HG02870 (cell line): Measurements from ENCODE around the gene SLC16A13.
"Not testable (repeated sequence)": the region's sequence is repeated elsewhere in the genome, so short reads cannot be mapped to it uniquely, and the experiment has no call there.

Experiments
- ATAC-seq: cut with Tn5 transposase; IDR thresholded peaks from one replicate; pipeline ENCODE4 v1.9.1; 2021; ENCODE audit warnings: mild to moderate bottlenecking, moderate library complexity; ENCODE audit not compliant: unreplicated experiment

SLC16A13 gene, protein sequence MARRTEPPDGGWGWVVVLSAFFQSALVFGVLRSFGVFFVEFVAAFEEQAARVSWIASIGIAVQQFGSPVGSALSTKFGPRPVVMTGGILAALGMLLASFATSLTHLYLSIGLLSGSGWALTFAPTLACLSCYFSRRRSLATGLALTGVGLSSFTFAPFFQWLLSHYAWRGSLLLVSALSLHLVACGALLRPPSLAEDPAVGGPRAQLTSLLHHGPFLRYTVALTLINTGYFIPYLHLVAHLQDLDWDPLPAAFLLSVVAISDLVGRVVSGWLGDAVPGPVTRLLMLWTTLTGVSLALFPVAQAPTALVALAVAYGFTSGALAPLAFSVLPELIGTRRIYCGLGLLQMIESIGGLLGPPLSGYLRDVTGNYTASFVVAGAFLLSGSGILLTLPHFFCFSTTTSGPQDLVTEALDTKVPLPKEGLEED

DNA sequence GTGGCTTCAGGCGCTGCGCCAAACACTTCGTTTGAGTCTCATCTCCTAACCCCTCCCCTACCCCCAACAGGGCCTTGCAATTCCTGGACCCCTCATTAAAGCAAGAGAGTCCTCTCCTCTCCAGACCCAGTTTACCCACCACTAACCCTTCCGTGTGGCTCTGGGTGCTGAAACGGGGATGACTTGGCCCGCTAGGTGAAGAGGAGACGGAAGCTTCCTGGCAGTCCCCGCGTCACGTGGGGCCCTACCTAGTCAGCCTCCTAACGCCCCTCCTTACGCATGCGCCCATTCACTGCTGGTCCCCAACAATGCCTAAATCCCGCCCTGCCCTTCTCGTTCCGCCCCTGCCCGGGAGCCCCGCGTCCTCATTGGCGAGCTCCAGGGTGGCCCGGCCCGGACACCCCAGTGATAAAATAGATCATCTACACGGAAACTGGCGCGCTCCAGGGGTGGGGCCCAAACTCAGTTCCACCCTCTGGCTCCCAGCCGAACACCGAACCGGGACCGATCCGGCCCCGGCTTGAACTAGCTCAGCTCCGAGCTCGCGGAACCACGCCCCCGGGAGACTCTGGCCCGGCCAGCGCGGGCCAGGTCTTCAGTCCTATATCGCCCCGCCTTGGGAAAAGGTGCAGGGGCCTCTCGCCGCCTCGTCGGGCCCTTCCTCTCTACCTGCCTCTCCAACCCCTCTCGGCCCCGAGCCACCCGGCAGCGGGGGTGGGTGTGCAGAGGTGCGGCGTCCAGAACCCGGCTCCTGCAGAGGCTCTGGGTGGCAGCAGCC, at the start of gene SLC16A13:
TSS of gene SLC16A13 (plus strand) at position 425 of the 778 bp plus-strand sequence. CDS start 368 bp downstream, outside the sequence.
- ATAC-seq = peak; percentile 93

DNA sequence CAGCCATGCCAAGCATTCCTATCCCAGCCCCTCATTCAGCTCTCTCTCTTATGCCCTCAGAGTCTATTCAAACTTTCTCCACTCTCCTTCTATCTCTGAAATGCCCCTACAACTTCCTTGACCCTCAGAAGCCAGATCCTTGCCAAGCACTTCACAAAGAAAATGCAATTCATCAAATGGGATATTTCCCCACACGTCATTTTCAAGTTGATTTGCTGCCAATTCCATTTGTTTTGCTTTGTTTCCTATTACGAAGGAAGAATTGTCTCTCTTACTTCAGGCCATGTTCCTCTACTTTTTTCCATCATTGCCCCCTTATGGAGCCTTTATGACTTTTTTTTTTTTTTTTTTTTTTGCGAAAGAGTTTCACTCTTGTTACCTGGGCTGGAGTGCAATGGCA, 49.1 kb upstream of the SLC16A13 start:
- ATAC-seq = no peak

DNA sequence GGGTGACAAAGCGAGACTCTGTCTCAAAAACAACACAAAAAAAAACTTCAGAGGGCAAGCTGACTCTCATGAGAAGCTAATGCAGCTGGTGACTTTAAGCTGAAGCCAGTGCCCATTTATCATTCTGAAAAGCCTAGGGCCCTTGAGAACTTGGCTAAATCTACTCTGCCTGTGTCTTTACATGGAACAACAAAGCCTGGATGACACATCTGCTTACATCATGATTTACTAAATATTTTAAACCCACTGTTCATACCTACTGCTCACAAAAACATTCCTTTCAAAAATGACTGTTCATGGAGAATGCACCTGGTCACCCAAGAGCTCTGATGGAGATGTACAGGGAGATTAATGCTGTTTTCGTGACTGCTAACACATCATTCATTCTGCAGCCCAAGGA, 46.0 kb upstream of the SLC16A13 start:
- no peak for ATAC-seq

DNA sequence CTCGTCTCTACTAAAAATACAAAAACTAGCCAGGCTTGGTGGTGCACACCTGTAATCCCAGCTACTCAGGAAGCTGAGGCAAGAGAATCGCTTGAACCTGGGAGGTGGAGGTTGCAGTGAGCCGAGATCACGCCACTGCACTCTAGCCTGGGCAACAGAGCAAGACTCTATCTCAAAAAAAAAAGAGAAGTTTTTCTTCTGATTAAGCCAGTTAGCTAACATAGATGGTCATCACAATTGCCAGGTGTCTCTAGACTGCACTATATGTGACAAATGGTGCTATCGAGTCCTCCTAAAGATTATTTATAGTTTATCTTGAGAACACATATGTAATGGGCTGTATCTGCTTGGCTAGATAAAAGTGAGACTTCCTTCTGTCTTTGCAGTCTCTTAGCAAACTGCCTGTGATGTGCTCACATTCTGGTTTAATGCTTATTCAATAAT, 42.2 kb upstream of the SLC16A13 start:
- ATAC-seq = not testable (repeated sequence)

DNA sequence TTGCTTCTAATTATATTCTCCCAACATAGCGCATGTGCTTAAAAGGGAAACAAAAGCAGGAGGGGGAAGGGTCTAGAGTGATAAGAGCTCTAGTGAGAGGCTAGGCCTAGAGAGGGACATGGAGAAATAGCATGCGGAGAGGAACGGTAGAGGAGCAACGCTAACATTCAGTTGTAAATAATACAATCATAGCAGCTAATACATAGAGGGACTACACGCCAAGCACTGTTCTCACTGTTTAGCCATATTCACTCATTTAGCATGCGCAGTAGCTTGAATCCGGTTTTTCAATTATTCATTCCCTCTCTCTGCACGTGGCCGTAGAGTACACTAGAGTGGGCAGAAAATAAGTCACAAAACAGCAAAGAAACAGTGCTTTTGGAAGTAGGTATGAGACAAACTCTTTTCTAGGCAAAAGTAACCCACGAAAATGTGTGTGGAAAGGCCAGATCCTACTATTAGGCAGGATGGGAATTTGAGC, 41.7 kb upstream of the SLC16A13 start:
- ATAC-seq = no peak

DNA sequence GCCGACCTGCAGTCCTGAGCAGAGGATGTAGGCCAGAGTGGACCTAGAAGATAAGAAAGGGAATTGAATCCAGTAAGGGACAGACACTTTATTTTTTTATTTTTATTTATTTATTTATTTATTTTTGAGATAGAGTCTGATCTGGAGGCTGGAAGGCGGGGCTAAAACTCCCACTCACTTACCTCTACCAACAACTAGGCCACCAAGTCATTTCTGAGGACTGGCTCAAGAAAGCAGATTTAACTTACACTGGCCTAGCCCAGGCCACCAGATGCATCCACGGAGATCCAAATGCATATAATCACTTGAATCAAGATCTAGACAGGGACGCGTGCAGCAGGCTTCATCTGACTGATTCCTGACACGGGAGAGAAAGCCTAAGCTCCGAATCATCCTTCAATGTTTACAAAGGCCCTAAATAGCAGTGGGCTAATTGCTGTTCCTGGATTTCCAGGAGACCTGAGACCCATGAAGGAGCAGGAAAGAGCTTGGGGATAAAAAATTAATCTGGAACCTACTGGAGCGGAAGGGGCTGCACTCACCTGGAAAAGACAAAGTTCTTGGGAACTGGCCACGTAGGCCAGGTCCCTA, 41.1 kb upstream of the SLC16A13 start:
- ATAC-seq = no peak

DNA sequence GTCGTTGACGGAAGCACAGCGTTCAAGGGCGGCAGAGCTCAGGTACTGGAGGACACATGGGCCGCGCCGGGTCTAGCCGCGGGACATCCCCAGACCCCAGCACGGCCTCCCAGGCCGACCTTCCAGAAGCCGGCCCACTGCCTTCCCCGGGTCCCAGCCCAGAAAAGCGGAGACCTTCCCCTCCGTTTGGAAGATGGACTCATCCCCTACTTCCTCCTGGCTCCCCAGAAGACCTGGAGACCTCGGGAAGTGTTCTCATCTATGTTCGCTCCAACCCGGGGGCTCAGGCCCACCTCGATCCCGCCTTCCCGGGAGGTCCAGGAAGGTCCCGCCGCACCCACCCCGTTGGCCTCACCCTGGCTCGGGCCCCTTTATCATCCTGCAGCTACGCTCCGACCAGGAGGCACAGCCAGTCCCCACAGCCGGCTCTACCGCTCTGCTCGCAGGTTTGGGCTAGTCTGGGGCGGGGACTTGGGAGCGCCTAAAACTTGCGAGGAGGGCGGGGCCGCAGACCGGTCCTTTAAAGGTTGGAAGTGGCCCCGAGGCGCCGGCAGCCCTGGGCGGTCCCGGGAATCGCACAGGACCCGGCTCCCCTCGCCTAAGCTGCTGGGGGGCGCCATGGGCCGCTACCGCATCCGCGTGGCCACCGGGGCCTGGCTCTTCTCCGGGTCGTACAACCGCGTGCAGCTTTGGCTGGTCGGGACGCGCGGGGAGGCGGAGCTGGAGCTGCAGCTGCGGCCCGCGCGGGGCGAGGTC, 40.1 kb upstream of the SLC16A13 start, which contains the start of gene ALOX12:
TSS of gene ALOX12 (plus strand) at position 550 of the 756 bp plus-strand sequence. CDS start at position 619, 69 bp downstream.
- no peak for ATAC-seq

DNA sequence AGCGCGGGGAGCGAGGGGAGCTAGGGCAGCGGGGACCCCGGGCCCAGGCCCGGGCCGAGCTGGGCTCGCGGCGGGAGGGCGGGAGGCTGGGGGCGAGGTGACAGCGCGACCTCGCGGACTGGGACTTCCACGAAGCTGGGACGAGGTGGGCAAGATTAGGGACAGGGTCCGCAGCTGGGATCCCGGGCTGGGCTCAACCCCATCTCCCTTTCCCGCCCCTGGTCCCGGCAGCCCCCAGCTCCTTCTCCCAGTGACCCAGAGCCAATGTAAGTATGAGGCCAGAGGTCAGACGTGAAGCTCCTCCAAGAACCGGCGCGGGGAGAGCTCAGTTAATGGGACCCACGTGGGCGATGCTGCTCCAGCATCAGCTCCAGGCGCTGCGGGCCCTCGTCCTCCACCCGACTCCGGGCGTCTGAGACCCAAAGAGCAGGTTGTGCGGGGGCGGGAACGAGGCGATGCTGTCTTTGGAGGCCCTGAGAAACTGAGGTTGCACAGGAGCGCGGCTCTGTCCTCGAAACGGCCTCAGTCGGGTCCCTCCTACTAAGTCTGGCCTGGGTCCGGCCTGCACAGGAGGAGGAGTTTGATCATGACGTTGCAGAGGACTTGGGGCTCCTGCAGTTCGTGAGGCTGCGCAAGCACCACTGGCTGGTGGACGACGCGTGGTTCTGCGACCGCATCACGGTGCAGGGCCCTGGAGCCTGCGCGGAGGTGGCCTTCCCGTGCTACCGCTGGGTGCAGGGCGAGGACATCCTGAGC, 39.4 kb upstream of the SLC16A13 start:
- ATAC-seq = no peak

DNA sequence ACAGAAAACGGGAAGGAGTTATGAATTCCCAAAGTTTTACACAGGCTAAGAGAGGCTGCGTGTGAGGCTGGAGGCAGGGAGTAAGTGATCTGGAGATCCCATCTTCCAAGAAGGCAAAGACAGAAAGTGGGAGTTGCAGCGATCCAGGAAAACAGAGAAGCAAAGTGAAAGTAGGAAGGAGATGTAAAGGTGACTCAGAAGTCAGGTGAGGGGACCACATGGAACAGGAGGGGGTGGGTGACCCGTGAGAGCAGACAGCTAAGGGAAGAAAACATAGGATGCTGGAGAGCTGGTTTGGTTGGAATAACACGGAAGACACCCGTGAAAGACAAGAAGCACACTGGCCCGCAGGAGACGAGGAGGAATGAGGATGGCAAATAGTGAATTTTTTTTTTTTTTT, 38.6 kb upstream of the SLC16A13 start:
- no peak for ATAC-seq

DNA sequence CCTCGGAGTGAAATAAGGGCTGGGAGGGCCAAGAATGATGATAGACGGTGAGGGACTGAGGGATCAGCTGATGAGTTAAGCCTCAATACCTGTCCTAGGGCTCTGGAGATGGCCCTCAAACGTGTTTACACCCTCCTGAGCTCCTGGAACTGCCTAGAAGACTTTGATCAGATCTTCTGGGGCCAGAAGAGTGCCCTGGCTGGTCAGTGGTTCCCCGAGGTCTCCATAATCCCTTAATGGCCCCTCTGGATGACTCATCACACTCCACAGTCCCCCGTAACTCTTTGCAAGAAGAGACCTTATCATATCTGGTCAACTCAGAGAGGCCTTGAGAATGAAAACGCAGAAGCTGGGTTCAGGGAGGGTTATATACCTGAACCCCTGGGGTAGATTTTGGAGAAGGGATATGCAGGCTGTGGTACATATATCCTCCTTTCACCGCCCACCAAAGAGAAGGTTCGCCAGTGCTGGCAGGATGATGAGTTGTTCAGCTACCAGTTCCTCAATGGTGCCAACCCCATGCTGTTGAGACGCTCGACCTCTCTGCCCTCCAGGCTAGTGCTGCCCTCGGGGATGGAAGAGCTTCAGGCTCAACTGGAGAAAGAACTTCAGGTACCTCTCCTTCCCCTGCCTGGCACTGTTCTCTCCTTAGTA, 36.8 kb upstream of the SLC16A13 start:
- no peak for ATAC-seq

DNA sequence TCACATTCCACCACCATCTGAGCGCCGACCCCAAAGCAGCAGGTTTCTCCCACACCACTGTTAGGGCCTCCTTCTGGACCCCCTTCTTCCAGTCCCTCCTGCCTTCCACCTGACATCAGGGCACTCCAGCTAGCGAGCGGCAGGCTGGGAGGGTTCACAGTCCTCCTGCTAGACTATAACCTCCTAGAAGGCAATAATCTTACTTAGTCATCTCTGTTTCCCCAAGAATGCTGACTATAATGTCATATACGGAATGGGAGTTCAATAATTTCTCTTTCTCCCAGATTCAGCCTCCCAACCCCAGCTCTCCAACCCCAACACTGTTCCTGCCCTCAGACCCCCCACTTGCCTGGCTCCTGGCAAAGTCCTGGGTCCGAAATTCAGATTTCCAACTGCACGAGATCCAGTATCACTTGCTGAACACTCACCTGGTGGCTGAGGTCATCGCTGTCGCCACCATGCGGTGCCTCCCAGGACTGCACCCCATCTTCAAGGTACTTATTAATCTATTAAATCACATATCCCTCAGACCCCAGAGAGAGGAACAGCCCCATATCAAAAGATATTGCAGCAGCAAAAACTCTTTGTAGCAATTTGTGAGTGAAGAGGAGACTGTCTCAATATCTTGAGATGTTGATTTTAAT, 34.4 kb upstream of the SLC16A13 start:
- ATAC-seq = no peak

DNA sequence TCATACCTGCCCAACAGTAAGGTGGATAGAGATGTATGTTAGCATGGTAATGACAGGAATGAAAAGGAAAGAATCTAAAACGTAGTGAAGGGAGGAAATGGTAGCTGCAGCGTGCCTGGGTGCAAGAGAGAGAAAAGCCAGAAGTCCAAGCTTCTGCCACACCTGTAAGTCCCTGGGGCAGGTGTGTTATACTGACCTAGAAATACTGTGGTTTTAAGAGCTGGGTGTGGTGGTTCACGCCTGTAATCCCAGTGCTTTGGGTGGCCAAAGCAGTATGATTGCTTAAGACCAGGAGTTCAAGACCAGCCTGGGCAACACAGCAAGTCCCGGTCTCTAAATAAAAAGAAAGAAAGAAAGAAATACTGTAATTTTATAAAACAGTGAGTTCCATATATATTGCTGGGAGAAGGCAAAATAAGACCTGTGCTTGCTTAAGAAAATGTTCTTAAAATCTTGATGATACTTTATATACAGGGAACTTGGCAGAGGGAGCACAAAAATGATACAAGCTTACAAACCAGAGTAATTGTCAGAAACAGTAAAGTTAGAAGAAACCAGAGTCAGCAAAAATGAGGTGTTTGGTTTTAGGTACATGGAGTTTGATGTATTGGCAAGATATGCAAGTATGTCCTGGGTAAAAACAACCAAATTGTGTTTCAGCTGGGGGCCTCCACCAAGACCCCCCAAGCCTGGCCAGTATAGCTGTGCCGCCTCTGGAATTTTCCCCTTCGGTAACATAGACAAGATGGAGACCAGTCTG, 33.3 kb upstream of the SLC16A13 start:
- no peak for ATAC-seq

DNA sequence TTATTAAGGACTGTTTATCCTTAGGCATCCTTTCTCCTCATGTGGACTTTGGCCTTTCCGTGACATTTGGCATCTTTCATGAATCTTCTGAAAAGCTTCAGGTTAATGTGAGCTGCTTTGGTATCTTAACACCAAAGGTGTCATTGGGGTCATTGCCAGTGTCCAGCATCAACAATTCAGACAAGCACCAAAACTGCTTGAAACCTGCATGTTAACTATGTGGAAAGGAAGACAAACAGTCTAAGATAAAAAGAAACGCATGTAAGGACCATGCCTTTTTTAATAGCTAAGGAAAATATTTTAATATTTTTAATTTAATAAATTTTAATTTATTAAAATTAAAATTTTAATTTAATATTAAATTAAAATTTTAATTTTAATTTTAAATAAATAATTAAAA, 32.1 kb upstream of the SLC16A13 start:
- ATAC-seq = no peak

DNA sequence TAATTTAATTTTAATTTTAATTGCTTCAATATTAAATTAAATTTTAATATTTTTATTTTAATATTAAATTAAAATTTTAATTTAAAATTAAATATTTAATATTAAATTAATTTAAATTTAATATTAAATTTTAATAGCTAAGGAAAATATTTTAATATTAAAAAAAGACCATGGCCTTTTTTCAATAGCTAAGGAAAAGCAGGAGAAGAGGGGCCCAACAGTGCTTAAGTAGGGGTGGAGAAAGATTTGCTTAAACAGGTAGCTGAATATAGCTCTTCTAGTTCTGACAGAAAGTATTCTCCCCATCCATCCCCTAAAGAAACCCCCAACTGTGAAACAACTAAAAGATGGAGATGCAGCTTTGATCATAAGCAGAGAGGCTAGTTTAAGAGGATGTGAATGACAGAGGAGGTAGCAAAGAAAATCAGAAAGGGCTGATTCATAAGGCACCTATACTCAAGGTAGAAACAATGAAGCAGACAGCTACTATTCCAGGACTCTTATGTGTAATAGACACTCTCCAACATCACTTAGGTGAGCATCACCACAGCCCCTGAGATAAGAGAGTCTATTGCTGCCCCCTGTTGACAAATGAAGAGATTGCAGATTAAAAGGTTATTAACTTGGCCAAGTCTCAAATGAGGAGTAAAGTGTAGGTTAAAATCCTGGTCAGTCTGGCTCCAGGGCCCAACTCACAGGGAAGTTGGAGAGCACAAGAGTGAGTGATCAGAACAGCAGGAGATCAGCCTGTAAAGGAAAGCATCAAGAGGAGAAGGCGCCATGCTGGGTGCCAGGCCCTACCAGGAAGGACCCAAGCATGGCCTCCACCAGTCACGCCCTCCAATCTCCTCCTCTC, 31.2 kb upstream of the SLC16A13 start:
- no peak for ATAC-seq

DNA sequence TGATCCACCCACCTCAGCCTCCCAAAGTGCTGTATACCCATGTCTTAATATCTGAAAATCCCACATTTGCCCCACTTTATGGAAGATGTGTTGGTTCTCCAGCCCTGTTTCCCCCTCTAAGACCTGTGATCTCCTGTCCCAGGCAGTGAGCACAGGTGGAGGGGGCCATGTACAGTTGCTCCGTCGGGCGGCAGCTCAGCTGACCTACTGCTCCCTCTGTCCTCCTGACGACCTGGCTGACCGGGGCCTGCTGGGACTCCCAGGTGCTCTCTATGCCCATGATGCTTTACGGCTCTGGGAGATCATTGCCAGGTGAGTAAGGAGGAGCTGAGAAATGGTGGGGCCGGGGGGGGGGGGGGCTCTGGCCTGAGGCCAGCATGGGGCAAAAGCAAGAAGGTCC, 30.1 kb upstream of the SLC16A13 start:
- ATAC-seq = no peak

DNA sequence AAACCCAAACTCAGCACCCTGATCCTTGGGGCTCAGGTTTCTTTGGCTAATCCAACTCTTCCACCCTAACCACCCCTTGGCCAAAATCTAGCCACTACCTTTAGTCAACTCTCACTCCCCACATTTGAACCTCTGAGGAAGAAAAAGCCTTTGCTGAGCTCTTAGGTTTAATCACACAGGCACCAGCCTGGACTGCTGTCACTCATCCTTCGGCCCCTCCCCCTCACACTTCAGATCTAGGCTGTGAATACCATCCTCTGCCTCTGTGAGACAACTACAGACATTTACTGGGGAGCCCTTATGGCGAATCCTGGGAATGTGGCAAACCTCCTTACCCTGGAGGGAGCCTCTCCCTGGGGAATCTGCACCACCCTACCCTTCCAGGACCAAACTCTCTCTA, 28.7 kb upstream of the SLC16A13 start:
- ATAC-seq = no peak

DNA sequence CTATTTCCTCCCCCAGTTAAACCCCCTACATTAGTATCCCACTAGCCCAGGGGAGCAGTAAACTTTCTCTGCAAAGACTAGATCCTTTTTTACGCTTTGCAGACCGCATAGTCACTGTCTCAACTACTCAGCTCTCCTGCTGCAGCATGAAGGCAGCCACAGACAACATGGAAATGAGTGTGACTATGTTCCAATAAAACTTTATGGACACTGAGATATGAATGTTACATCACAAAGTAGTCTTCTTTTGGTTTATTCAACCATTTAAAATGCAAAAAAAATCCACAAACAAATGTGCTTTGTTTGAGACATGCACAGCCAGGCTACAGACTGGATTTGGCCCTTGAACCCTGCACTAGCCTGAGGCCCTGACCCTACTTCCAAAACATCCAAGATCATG, 25.3 kb upstream of the SLC16A13 start:
- ATAC-seq = no peak
